ENCODE results near the gene STX2. TPM values are rescaled to one million over a fixed set of nuclear protein-coding genes. Genes with fewer than 3 reads are reported as not detected.

The STX2 gene
- 5.8 and 11.9 TPM in 2 replicates for total RNA-seq

GRCh38 chr12:130838951-130839769 is at the start of gene STX2:
Gene STX2 (minus strand): TSS chr12:130839250. CDS start chr12:130839099, 151 bp downstream.

GRCh38 chr12:130871286-130872178 is 32.5 kb upstream of the STX2 start, which contains the start of gene RAN:
Gene RAN (plus strand): TSS chr12:130872066. CDS start chr12:130872594, 528 bp downstream.

Other genes with a start within 250 kb of the STX2 start
- gene RIMBP2, start 123.0 kb downstream of the STX2 start, total RNA-seq: not detected in 2 replicates
- 564 and 777 TPM in 2 replicates for gene RAN, start 32.8 kb upstream of the STX2 start, total RNA-seq
- not detected in 2 replicates for gene ADGRD1, start 114.7 kb upstream of the STX2 start, total RNA-seq